ENCODE results near the gene SLC7A5. TPM values are rescaled to one million over a fixed set of nuclear protein-coding genes. Genes with fewer than 3 reads are reported as not detected.

The SLC7A5 gene
- polyA plus RNA-seq, 2 of the 4 experiments (the other 2 are of a cell fraction), result 265 to 972 TPM

DNA sequence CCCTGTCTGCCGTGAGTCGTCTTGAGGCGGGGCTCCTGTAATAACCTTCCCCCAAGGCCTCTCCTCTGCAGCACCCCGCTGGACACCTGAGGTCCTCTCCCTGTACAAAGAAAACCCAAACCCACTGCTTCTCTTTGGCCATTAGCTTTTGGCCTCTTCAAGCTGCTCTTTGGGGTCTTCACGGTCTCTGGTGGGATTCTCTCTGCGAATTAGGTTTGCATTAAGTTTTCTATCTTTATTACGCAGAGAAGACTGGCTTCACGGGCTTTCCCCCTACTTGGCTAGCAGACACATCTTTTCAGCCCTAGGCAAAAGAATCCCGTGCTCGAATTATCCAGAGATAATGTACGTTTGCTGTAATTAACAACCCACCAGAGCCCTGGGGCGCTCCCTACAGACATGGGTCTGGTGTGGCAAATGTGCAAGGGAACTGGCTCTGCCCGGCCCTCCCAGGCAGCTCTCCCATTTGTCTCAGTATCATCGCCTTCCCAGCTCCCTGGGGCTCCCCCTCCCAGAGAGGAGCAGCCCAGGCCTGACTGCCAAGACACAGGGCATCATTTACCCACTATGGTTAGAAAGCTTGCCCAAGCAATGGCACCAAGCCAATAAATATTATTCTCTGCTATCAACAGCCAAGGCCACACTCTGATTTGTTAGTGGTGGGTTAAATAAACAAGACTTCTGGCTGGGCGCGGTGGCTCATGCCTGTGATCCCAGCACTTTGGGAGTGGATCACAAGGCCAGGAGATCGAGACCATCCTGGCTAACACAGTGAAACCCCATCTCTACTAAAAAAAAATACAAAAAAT lies 78.8 kb downstream of the SLC7A5 start:
- no peak for FAIRE-seq
- Histone ChIP-seq H3K27ac (peak overlapping the region; percentile 95 to 96), H3K4me3 (peak overlapping the region; percentile 3; the same call in 1 of the 3 replicates), H3K9me3 (no peaks in the 10 kb centered on the region), H3K4me1 (peaks cover 76% of the 10 kb centered on the region), H3K4me2 (peak overlapping the region; percentile 72)
- ChIA-PET POLR2A (interaction anchor here (0.7 to 3.7 kb wide), 15 partner anchors 10 to 81 kb away, joined by 3 to 44 read pairs (median 7); partner anchors contain the start of gene SLC7A5), CTCF (interaction anchor here (0.8 to 10.0 kb wide), 15 partner anchors 10 to 81 kb away, joined by 3 to 147 read pairs (median 6); no protein-coding TSS in a partner anchor)
- DNase-seq (ENCODE audit: low read depth in 1 of 2, low spot score in 1 of 2), result peak; percentile 83 to 94
- peak; percentile 62 to 80 for ATAC-seq
- TF ChIP-seq JUN (IDR thresholded peaks at IDR 0.05) (peak in 1 of 2 experiments; percentile 41; a peak in 1 of 5 replicates), MAX (IDR thresholded peaks at IDR 0.05) (peak; percentile 84), RAD21 (conservative IDR thresholded peaks at IDR 0.05 in 1 of 2, IDR thresholded peaks at IDR 0.05 in 1 of 2) (peak; percentile 26 to 35; a peak in 3 of 5 replicates), FOXS1 (CRISPR knock-in tag; IDR thresholded peaks at IDR 0.05) (peak; percentile 94), SMC3 (IDR thresholded peaks at IDR 0.05) (peak; percentile 15; the same call in 1 of the 3 replicates), ATOH8 (CRISPR knock-in tag; IDR thresholded peaks at IDR 0.05; ENCODE audit: low read depth) (peak; percentile 5), ESRRA (IDR thresholded peaks at IDR 0.05; ENCODE audit: borderline replicate concordance, low read length) (no peak), GATA3 (IDR thresholded peaks at IDR 0.05; ENCODE audit: borderline replicate concordance) (peak; percentile 86), CEBPB (IDR thresholded peaks at IDR 0.05) (peak; percentile 50 to 88; a peak in 3 of 4 replicates), JUNB (IDR thresholded peaks at IDR 0.05) (0 out of 2 replicates have a peak, but pooled peaks have one; percentile 23), ELK1 (IDR thresholded peaks at IDR 0.05; ENCODE audit: low read depth, low read length) (no peak), CBX2 (IDR thresholded peaks at IDR 0.05; ENCODE audit: borderline replicate concordance, low read depth) (no peak), FOSL2 (IDR thresholded peaks at IDR 0.05) (no peak), FOSL2 (CRISPR knock-in tag; IDR thresholded peaks at IDR 0.05) (peak; percentile 39), HOXB5 (CRISPR knock-in tag; IDR thresholded peaks at IDR 0.05) (peak; percentile 73), EP300 (IDR thresholded peaks at IDR 0.05) (peak; percentile 61 to 81; a peak in 3 of 5 replicates), TFCP2L1 (CRISPR knock-in tag; IDR thresholded peaks at IDR 0.05) (0 out of 2 replicates have a peak, but pooled peaks have one; percentile 15), CHD4 (IDR thresholded peaks at IDR 0.05; ENCODE audit: borderline replicate concordance) (no peak)
- TF ChIP-seq, protein P1, sequence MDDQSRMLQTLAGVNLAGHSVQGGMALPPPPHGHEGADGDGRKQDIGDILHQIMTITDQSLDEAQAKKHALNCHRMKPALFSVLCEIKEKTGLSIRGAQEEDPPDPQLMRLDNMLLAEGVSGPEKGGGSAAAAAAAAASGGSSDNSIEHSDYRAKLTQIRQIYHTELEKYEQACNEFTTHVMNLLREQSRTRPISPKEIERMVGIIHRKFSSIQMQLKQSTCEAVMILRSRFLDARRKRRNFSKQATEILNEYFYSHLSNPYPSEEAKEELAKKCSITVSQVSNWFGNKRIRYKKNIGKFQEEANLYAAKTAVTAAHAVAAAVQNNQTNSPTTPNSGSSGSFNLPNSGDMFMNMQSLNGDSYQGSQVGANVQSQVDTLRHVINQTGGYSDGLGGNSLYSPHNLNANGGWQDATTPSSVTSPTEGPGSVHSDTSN (IDR thresholded peaks at IDR 0.05), result peak; percentile 67
- TF ChIP-seq, protein P2, sequence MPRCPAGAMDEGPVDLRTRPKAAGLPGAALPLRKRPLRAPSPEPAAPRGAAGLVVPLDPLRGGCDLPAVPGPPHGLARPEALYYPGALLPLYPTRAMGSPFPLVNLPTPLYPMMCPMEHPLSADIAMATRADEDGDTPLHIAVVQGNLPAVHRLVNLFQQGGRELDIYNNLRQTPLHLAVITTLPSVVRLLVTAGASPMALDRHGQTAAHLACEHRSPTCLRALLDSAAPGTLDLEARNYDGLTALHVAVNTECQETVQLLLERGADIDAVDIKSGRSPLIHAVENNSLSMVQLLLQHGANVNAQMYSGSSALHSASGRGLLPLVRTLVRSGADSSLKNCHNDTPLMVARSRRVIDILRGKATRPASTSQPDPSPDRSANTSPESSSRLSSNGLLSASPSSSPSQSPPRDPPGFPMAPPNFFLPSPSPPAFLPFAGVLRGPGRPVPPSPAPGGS (IDR thresholded peaks at IDR 0.05), result no peak
- WGBS (ENCODE audit: missing lambda C conversion rate), result 3% methylated on average over 17 of the region's 17 CpGs

Data from A549 (cell line).